ENCODE results near the gene ENTR1. TPM values are rescaled to one million over a fixed set of nuclear protein-coding genes. Genes with fewer than 3 reads are reported as not detected.
"Not testable (repeated sequence)": the region's sequence is repeated elsewhere in the genome, so short reads cannot be mapped to it uniquely, and the experiment has no call there.

The ENTR1 gene
- total and polyA plus RNA-seq, 3 experiments from 2014 or later = 13.1 to 55.5 (median 52.2) TPM

DNA sequence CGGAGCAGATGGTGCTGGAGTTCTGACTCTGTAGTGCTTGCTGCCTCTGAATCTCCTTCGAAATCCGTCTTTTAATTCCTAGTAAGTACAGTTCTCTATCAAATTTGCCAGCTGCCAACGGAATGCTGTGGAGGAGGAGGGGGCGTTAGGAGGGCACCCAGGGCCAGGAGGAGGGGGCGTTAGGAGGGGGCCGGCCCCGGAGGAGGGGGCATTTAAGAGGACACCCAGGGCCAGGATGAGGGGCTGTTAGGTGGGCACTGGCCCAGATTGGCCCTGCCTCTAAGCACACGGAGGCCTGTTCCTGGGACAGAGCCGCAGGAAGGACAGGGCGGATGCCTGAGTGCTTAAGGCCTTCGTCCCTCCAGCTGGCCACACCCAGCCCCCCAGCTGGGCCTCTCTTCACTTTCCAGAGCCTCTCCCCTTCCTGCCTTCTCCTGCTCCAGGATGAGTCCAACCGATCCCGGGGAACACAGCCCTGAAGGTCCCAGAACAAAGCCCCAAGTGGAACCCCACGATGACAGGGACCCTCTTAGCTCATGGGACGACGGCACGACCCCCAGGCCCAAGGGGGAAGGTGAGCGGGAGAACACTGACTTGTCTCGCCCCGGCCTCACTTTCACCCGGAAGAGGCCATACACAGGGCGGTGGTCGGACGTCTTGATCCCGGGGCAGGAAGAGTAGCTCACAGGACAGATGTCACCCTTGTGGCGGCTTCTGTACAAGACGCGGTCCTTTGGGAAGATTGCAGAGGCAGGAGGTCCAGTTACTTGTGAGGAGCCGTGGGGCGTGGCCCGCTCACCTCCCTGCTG, 19.5 kb upstream of the ENTR1 start:
- Histone ChIP-seq H3K9me3 (ENCODE audit: low read length) (no peaks in the 10 kb centered on the region), H3K36me3 (ENCODE audit: insufficient read depth, low read length) (no peaks in the 10 kb centered on the region), H3K4me1 (ENCODE audit: insufficient read depth, low read length) (no peaks in the 10 kb centered on the region), H3K27ac (ENCODE audit: low read depth, low read length) (no peak overlapping the region), H3K27me3 (ENCODE audit: insufficient read depth, low read length, poor library complexity, severe bottlenecking) (no peaks in the 10 kb centered on the region), H3K4me3 (ENCODE audit: low read length) (no peak overlapping the region)
- Mint-ChIP-seq H3K9me3 (no peaks in the 10 kb centered on the region), H3K27me3 (no peaks in the 10 kb centered on the region), H3K4me1 (no peaks in the 10 kb centered on the region), H3K36me3 (peaks cover 0 to 35% (median 0%) of the 10 kb centered on the region in 3 donors), H3K27ac (no peak overlapping the region), H3K4me3 (no peak overlapping the region)
- ChIA-PET POLR2A (no interaction called here), CTCF (no interaction called here)
- no peak for DNase-seq

DNA sequence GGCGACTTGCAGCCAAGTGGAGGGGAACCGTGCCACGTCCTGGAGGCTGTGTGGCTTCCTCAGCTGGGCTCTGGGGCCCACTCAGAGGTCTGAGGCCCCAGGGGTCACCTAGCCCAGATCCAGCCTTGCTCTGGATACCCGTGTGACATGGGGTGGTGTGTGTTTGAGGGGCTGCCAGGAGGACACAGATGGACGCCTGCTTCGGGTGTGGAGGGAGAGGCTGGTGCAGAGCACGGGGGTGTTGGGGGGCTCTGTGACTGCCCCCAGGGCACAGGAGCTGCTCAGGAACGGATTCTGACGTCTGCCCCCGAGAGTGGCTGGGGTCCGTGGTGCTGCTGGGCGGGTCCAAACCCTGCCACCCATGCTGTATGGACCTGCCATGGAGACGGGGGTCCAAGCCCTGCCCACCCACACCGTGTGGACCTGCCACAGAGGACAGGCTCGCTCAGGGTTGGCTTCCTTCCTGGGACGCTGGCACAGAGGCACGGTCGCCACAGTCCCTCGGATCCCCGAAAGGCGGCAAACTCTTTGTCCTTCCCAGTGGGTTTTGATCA, 18.7 kb upstream of the ENTR1 start:
- Mint-ChIP-seq H3K36me3 (peaks cover 0 to 40% (median 0%) of the 10 kb centered on the region in 3 donors), H3K4me3 (no peak overlapping the region), H3K9me3 (no peaks in the 10 kb centered on the region), H3K4me1 (no peaks in the 10 kb centered on the region), H3K27ac (no peak overlapping the region), H3K27me3 (no peaks in the 10 kb centered on the region)
- H3K27me3 ChIP-seq (ENCODE audit: insufficient read depth, low read length, poor library complexity, severe bottlenecking) = no peaks in the 10 kb centered on the region
- CTCF ChIA-PET = no interaction called here
- POLR2A ChIA-PET = no interaction called here
- H3K4me1 ChIP-seq (ENCODE audit: insufficient read depth, low read length) = no peaks in the 10 kb centered on the region
- H3K4me3 ChIP-seq (ENCODE audit: low read length) = no peak overlapping the region
- H3K27ac ChIP-seq (ENCODE audit: low read depth, low read length) = no peak overlapping the region
- no peaks in the 10 kb centered on the region for H3K36me3 ChIP-seq (ENCODE audit: insufficient read depth, low read length)
- H3K9me3 ChIP-seq (ENCODE audit: low read length) = no peaks in the 10 kb centered on the region
- no peak for DNase-seq

DNA sequence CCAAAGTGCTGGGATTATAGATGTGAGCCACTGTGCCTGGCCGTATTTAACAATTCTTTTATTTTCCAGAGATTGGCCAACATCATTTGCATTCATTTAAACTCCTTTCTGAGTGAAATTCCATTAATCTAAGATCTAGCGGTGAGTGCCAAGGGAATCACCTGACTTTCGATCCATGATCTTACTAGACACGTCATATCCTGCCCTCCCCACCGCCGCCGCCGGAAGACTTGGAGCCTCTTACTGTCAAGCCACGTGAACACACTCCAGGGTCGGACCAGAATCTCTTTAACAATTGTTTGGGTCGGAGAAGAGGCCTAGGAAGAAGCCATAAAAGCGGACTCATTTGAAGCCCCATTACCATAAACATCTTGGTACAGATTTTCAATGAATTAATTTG, 16.4 kb upstream of the ENTR1 start:
- POLR2A ChIA-PET = no interaction called here
- CTCF ChIA-PET = interaction anchor here (1.3 kb wide), 1 partner anchor 13 kb away, joined by 5 read pairs; no protein-coding TSS in a partner anchor
- Mint-ChIP-seq H3K4me3 (no peak overlapping the region), H3K27ac (peak overlapping the region in 2 of 8 donors; percentile 18 to 58), H3K27me3 (no peaks in the 10 kb centered on the region), H3K36me3 (peaks cover 0 to 62% (median 0%) of the 10 kb centered on the region in 3 donors), H3K4me1 (no peaks in the 10 kb centered on the region), H3K9me3 (no peaks in the 10 kb centered on the region)
- no peaks in the 10 kb centered on the region for H3K27me3 ChIP-seq (ENCODE audit: insufficient read depth, low read length, poor library complexity, severe bottlenecking)
- no peak overlapping the region for H3K4me3 ChIP-seq (ENCODE audit: low read length)
- DNase-seq = no peak
- H3K36me3 ChIP-seq (ENCODE audit: insufficient read depth, low read length) = no peaks in the 10 kb centered on the region
- no peaks in the 10 kb centered on the region for H3K9me3 ChIP-seq (ENCODE audit: low read length)
- H3K27ac ChIP-seq (ENCODE audit: low read depth, low read length) = no peak overlapping the region
- no peaks in the 10 kb centered on the region for H3K4me1 ChIP-seq (ENCODE audit: insufficient read depth, low read length)

DNA sequence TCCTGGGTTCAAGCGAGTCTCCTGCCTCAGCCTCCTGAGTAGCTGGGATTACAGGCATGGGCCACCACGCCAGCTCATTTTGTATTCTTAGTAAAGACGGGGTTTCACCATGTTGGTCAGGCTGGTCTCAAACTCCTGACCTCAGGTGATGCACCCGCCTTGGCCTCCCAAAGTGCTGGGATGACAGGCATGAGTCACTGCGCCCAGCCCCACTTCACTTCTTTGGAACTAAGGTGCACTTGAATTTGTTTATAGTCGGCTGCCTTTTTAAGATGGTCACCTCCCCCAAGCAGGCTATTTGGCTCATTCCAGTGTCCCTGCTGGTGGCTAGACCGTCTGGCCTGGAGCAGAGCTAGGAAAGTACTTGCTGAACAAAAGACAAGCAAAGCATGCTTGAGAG, 15.0 kb upstream of the ENTR1 start:
- CTCF ChIA-PET = interaction anchor here (1.1 to 1.7 kb wide), 4 partner anchors 11 to 18 kb away, joined by 3 to 6 read pairs (median 4); no protein-coding TSS in a partner anchor

DNA sequence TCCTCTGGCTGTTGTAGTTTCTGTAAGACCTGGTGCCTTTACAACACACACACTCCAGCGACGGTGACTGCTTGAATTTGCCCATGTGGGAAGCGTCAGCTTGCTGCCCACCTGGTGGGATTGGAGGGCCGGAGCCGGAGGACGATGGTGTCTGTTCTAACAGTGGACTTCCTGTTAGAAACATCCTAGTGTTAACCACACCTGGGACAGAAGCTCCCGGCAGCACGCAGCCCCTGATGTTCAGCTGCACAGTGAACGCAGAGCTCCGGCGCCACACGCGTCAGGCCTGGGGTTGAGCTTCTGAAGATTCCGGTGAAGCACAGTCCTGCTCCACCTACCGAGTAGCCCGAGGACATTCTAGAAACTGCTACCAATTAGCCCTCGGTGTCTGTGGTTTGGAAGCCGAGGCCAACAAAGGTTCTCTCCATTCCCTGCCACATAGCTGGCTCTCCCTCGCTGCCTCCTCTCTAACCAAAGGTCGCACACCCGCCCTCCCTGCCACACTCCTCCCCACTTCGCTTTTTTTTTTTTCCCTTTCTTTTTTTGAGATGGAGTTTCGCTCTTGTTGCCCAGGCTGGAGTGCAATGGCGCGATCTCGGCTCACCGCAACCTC, 14.4 kb upstream of the ENTR1 start:
- H3K27ac ChIP-seq (ENCODE audit: low read depth, low read length) = no peak overlapping the region
- H3K36me3 Mint-ChIP-seq = peaks cover 0 to 67% (median 4%) of the 10 kb centered on the region in 3 donors
- H3K27ac Mint-ChIP-seq = no peak overlapping the region
- H3K27me3 Mint-ChIP-seq = no peaks in the 10 kb centered on the region
- no peaks in the 10 kb centered on the region for H3K9me3 ChIP-seq (ENCODE audit: low read length)
- H3K36me3 ChIP-seq (ENCODE audit: insufficient read depth, low read length) = peaks cover 9% of the 10 kb centered on the region
- DNase-seq = no peak
- H3K9me3 Mint-ChIP-seq = no peaks in the 10 kb centered on the region
- H3K4me3 ChIP-seq (ENCODE audit: low read length) = no peak overlapping the region
- H3K4me3 Mint-ChIP-seq = no peak overlapping the region
- H3K27me3 ChIP-seq (ENCODE audit: insufficient read depth, low read length, poor library complexity, severe bottlenecking) = no peaks in the 10 kb centered on the region
- H3K4me1 Mint-ChIP-seq = no peaks in the 10 kb centered on the region
- ChIA-PET CTCF (interaction anchor here (1.1 to 1.7 kb wide), 3 partner anchors 14 to 18 kb away, joined by 3 to 6 read pairs (median 4); no protein-coding TSS in a partner anchor), POLR2A (no interaction called here)
- no peaks in the 10 kb centered on the region for H3K4me1 ChIP-seq (ENCODE audit: insufficient read depth, low read length)

More for the DNA sequence above, 15.0 kb upstream of the ENTR1 start:
- H3K27me3 Mint-ChIP-seq; H3K9me3 Mint-ChIP-seq; POLR2A ChIA-PET; H3K36me3 ChIP-seq (ENCODE audit: insufficient read depth, low read length); H3K4me3 Mint-ChIP-seq; H3K4me3 ChIP-seq (ENCODE audit: low read length); H3K4me1 Mint-ChIP-seq; H3K27me3 ChIP-seq (ENCODE audit: insufficient read depth, low read length, poor library complexity, severe bottlenecking); DNase-seq; H3K27ac ChIP-seq (ENCODE audit: low read depth, low read length); H3K4me1 ChIP-seq (ENCODE audit: insufficient read depth, low read length); H3K9me3 ChIP-seq (ENCODE audit: low read length): not testable (repeated sequence)
- Mint-ChIP-seq H3K27ac (peak overlapping the region in 1 of 8 donors; percentile 60), H3K36me3 (peaks cover 0 to 72% (median 4%) of the 10 kb centered on the region in 3 donors)

DNA sequence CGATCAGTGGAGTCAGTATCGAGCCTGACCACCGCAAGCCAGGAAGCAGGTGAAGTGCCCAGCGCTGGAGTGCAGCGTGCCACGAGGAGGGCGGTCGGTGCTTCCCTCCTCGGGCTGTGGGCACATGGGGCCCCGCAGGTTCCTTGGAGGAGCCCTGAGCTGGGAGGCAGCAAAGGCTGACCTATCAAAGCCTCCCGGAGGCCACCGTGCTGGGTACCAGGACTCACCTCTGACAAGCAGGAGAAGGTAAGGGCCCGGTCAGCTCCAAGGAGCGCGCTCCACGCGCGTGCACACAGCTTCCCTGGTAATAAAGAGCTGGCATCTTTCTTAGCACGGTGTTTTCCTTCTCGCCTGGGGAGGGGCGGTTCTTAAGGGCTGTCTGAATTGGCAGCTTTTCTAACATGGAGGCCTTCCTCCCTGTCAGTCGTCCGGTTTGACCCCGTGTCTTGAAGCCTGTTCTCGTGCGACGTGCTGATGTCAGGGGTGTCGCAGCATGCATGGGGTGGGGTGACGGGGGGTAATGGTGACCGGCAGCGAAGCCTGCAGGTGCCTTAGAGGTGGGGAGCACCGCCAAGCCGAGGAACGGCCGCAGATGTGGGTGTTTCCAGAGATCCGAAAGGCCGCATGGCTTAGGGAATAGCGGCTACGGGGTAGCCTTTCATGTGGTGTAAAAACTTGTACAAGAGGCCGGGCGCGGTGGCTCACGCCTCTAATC, 13.2 kb upstream of the ENTR1 start:
- H3K4me1 ChIP-seq (ENCODE audit: insufficient read depth, low read length) = no peaks in the 10 kb centered on the region
- no peak for DNase-seq
- Mint-ChIP-seq H3K27me3 (no peaks in the 10 kb centered on the region), H3K27ac (peak overlapping the region in 1 of 8 donors; percentile 36), H3K4me3 (no peak overlapping the region), H3K36me3 (peaks cover 0 to 65% (median 7%) of the 10 kb centered on the region in 3 donors), H3K9me3 (no peaks in the 10 kb centered on the region), H3K4me1 (no peaks in the 10 kb centered on the region)
- H3K27ac ChIP-seq (ENCODE audit: low read depth, low read length) = no peak overlapping the region
- no peaks in the 10 kb centered on the region for H3K27me3 ChIP-seq (ENCODE audit: insufficient read depth, low read length, poor library complexity, severe bottlenecking)
- H3K36me3 ChIP-seq (ENCODE audit: insufficient read depth, low read length) = peaks cover 19% of the 10 kb centered on the region
- POLR2A ChIA-PET = interaction anchor here (0.5 kb wide), 1 partner anchor 835 kb away, joined by 4 read pairs; no protein-coding TSS in a partner anchor
- no peaks in the 10 kb centered on the region for H3K9me3 ChIP-seq (ENCODE audit: low read length)
- CTCF ChIA-PET = no interaction called here
- H3K4me3 ChIP-seq (ENCODE audit: low read length) = no peak overlapping the region

DNA sequence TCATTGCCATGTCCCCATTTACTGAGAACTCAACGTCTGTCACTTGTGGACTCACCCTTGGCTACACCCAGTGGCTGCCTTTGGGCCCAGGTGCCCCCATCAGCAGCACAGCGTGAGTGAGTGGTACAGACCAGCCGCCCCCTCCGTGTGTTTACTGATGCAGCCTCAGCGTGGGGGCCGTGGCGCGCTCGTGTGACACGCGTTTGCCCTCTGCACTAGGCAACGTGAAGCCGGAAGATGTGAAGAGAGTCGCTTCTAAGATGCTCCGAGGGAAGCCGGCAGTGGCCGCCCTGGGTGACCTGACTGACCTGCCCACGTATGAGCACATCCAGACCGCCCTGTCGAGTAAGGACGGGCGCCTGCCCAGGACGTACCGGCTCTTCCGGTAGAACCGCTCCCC, 12.5 kb upstream of the ENTR1 start:
- H3K4me1 Mint-ChIP-seq = no peaks in the 10 kb centered on the region
- H3K27ac Mint-ChIP-seq = no peak overlapping the region
- no peaks in the 10 kb centered on the region for H3K27me3 ChIP-seq (ENCODE audit: insufficient read depth, low read length, poor library complexity, severe bottlenecking)
- H3K4me3 ChIP-seq (ENCODE audit: low read length) = no peak overlapping the region
- H3K36me3 ChIP-seq (ENCODE audit: insufficient read depth, low read length) = peaks cover 26% of the 10 kb centered on the region
- ChIA-PET POLR2A (interaction anchor here (0.5 kb wide), 1 partner anchor 836 kb away, joined by 4 read pairs; no protein-coding TSS in a partner anchor), CTCF (no interaction called here)
- H3K27me3 Mint-ChIP-seq = no peaks in the 10 kb centered on the region
- H3K4me3 Mint-ChIP-seq = no peak overlapping the region
- no peak for DNase-seq
- H3K4me1 ChIP-seq (ENCODE audit: insufficient read depth, low read length) = no peaks in the 10 kb centered on the region
- no peak overlapping the region for H3K27ac ChIP-seq (ENCODE audit: low read depth, low read length)
- H3K36me3 Mint-ChIP-seq = peaks cover 0 to 70% (median 7%) of the 10 kb centered on the region in 3 donors
- no peaks in the 10 kb centered on the region for H3K9me3 Mint-ChIP-seq
- no peaks in the 10 kb centered on the region for H3K9me3 ChIP-seq (ENCODE audit: low read length)
